Endothelial cell of umbilical vein (primary cell): ENCODE data around the gene WAS. TPM values are rescaled to one million over a fixed set of nuclear protein-coding genes. Genes with fewer than 3 reads are reported as not detected.

ENCODE experiments used
- BruUV-seq: library from RNA; stranded (reverse); fragments of 400-500 nt; replicated peaks from 2 replicates; lab custom pipeline; 2021; lab: Mats Ljungman, UMichigan
- CTCF ChIA-PET: fragments of 300-600, 350-600 bp; sonication (Branson Sonifier 250); formaldehyde crosslinking; loops from one replicate; lab custom pipeline; 2021; ENCODE audit warnings: antibody characterized with exemption, inconsistent platforms; lab: Charles Lee
- POLR2A ChIA-PET: fragments of 300-600, 350-600 bp; sonication (Branson Sonifier 250); formaldehyde crosslinking; loops from one replicate; lab custom pipeline; 2021; ENCODE audit warnings: antibody characterized with exemption, inconsistent platforms; lab: Charles Lee
- DNase-seq: peaks from one replicate; pipeline ENCODE4 v3.0.0-alpha.2; 2011; ENCODE audit warnings: low read depth, low spot score
- FAIRE-seq: peaks from 2 replicates; lab custom pipeline; 2011; peaks lifted over from hg19 to GRCh38; lab: Jason Lieb, UNC
- H2AFZ ChIP-seq: 2 replicates; pipeline ENCODE4 v1.6.0; 2012; ENCODE audit warnings: low read depth, low read length, control low read depth, inconsistent platforms
- H3K27ac ChIP-seq: 2 replicates; pipeline ENCODE4 v1.5.1; 2011; ENCODE audit warnings: low read depth, mild to moderate bottlenecking, control low read depth, low read length, moderate library complexity; ENCODE audit not compliant: insufficient read depth
- H3K27me3 ChIP-seq, 2 experiments: 2 replicates each; pipeline versions ENCODE4 v1.6.0 to v1.6.1; 2011; ENCODE audit warnings: low read length in 2 of 2, mixed read lengths in 1 of 2; ENCODE audit not compliant: control insufficient read depth in 2 of 2, insufficient read depth in 2 of 2
- H3K36me3 ChIP-seq, 2 experiments: 2 replicates in 1 of 2; 3 replicates in 1 of 2; pipeline ENCODE4 v1.5.1; 2011; ENCODE audit warnings: low read length in 2 of 2, mild to moderate bottlenecking in 1 of 2, moderate library complexity in 1 of 2; ENCODE audit not compliant: control insufficient read depth in 2 of 2, insufficient read depth in 2 of 2; ENCODE audit errors: extremely low read depth in 1 of 2
- H3K4me1 ChIP-seq: 3 replicates; pipeline ENCODE4 v1.5.1; 2011; ENCODE audit warnings: mild to moderate bottlenecking, low read length; ENCODE audit not compliant: control insufficient read depth, insufficient read depth; ENCODE audit errors: extremely low read depth
- H3K4me2 ChIP-seq: 2 replicates; pipeline ENCODE4 v1.6.1; 2011; ENCODE audit warnings: low read length, control low read depth, mixed read lengths; ENCODE audit not compliant: insufficient read depth
- H3K4me3 ChIP-seq, 3 experiments: fragments of 200-600 bp in 1 of 3; sonication (generic), shearing (Covaris generic) in 1 of 3; replicated peaks in 1 of 3; 2 replicates each; pipeline ENCODE4 v1.5.1; 2011 to 2016; ENCODE audit warnings: control low read depth in 3 of 3, low read length in 3 of 3, mild to moderate bottlenecking in 2 of 3, inconsistent platforms in 1 of 3, low read depth in 1 of 3, moderate library complexity in 1 of 3; ENCODE audit not compliant: insufficient read depth in 1 of 3
- H3K79me2 ChIP-seq: 2 replicates; pipeline ENCODE4 v1.6.0; 2012; ENCODE audit warnings: low read length, inconsistent platforms; ENCODE audit not compliant: control insufficient read depth, insufficient read depth
- H3K9ac ChIP-seq: replicated peaks from 2 replicates; pipeline ENCODE3; 2011; ENCODE audit warnings: low read length, control low read depth; ENCODE audit not compliant: insufficient read depth; ENCODE audit errors: extremely low read depth
- H3K9me1 ChIP-seq: replicated peaks from 3 replicates; pipeline ENCODE4 v1.6.0; 2011; ENCODE audit warnings: mild to moderate bottlenecking, low read length; ENCODE audit not compliant: control insufficient read depth, insufficient read depth; ENCODE audit errors: extremely low read depth
- H3K9me3 ChIP-seq: replicated peaks from 2 replicates; pipeline ENCODE4 v1.5.1; 2012; ENCODE audit warnings: low read length, inconsistent platforms; ENCODE audit not compliant: control insufficient read depth, insufficient read depth
- H4K20me1 ChIP-seq: replicated peaks from 2 replicates; pipeline ENCODE3; 2011; ENCODE audit warnings: mild to moderate bottlenecking, low read length; ENCODE audit not compliant: control insufficient read depth, insufficient read depth; ENCODE audit errors: extremely low read depth
- EZH2 ChIP-seq: IDR thresholded peaks from 2 replicates; pipeline ENCODE4 v1.6.1; 2012; ENCODE audit warnings: borderline replicate concordance, low read depth, mild to moderate bottlenecking, moderate library complexity, low read length, inconsistent platforms; ENCODE audit not compliant: severe bottlenecking
- FOS ChIP-seq: IDR thresholded peaks from 2 replicates; pipeline ENCODE4 v1.6.1; 2011; ENCODE audit warnings: mild to moderate bottlenecking, low read length, moderate library complexity, borderline replicate concordance; ENCODE audit not compliant: insufficient read depth
- GATA2 ChIP-seq: IDR thresholded peaks from 2 replicates; pipeline ENCODE4 v1.7.0; 2011; ENCODE audit warnings: low read depth, mild to moderate bottlenecking, moderate library complexity, mixed read lengths, low read length; ENCODE audit not compliant: insufficient read length, insufficient read depth
- JUN ChIP-seq: IDR thresholded peaks from 2 replicates; pipeline ENCODE4 v1.6.1; 2011; ENCODE audit warnings: borderline replicate concordance, low read depth; ENCODE audit not compliant: insufficient read length, insufficient read depth
- MAX ChIP-seq: IDR thresholded peaks from 2 replicates; pipeline ENCODE4 v1.6.1; 2011; ENCODE audit not compliant: insufficient read depth, insufficient read length
- MYC ChIP-seq: IDR thresholded peaks from one replicate; pipeline ENCODE4 v1.6.1; 2011; ENCODE audit warnings: mild to moderate bottlenecking, low read depth, low read length
- POLR2A ChIP-seq: IDR thresholded peaks from 2 replicates; pipeline ENCODE4 v1.6.1; 2012; ENCODE audit warnings: low read depth, mild to moderate bottlenecking, control low read depth, low read length
- POLR2AphosphoS5 ChIP-seq: IDR thresholded peaks from 2 replicates; pipeline ENCODE4 v1.6.1; 2012; ENCODE audit warnings: low read depth, mild to moderate bottlenecking, control low read depth, low read length, moderate library complexity; ENCODE audit not compliant: insufficient read depth
- dilution Hi-C: fragments of 300-500 bp; cut with MboI; formaldehyde crosslinking; loops from one replicate; pipeline ENCODE4 v1.15.0; 2019; ENCODE audit warnings: low sequenced_read_pairs; ENCODE audit not compliant: extremely low pct_ligation_motif_present
- intact Hi-C: fragments of 100-400 bp; cut with micrococcal nuclease; formaldehyde crosslinking; loops from one replicate; pipeline ENCODE4 v1.10.0; 2022
- polyA plus RNA-seq, 4 experiments: library from polyadenylated mRNA; depleted of rRNA in 3 of 4; stranded (reverse) in 3 of 4; unstranded in 1 of 4; fragments of >200 nt; gene quantifications; 2 replicates each; pipeline versions ENCODE4 v1.2.1 to v1.2.3, GENCODE V29; 2011 to 2012; ENCODE audit warnings: missing spikeins in 1 of 4
- total RNA-seq: library from RNA; stranded (reverse); gene quantifications from 2 replicates; pipeline ENCODE4 v1.2.3, GENCODE V29; 2021
- TF ChIP-seq, protein P1 (sequence below), 2 donors: IDR thresholded peaks; 1 replicate in 1 of 2; 2 replicates in 1 of 2; pipeline ENCODE4 v1.5.1; 2011; ENCODE audit warnings: low read length in 2 of 2, mild to moderate bottlenecking in 2 of 2, moderate library complexity in 2 of 2, control low read depth in 1 of 2, inconsistent platforms in 1 of 2, low read depth in 1 of 2; ENCODE audit not compliant: insufficient read depth in 1 of 2; ENCODE audit errors: extremely low read depth in 1 of 2

The WAS gene
- total and polyA plus RNA-seq, 2 donors (not counting 3 experiments of a cell fraction or from before 2014, with no cell fraction given), result 0.73 TPM; not detected in 1

GRCh38 chrX:48711162-48711928 is 27.7 kb downstream of the WAS start:
- no peaks in the 10 kb centered on the region for H3K36me3 ChIP-seq
- H3K4me1 ChIP-seq, result no peaks in the 10 kb centered on the region
- CTCF ChIA-PET, result interaction anchor here (0.9 kb wide), 1 partner anchor 35 kb away, joined by 3 read pairs; no protein-coding TSS in a partner anchor
- H3K9me3 ChIP-seq, result no peaks in the 10 kb centered on the region
- no peak overlapping the region for H2AFZ ChIP-seq
- H3K79me2 ChIP-seq, result no peaks in the 10 kb centered on the region
- H3K4me2 ChIP-seq, result no peak overlapping the region
- POLR2A ChIA-PET, result no interaction called here
- H3K9me1 ChIP-seq, result no peaks in the 10 kb centered on the region
- H3K4me3 ChIP-seq, result no peak overlapping the region
- DNase-seq (no peak), FAIRE-seq (no peak)
- no peak overlapping the region for H3K27ac ChIP-seq
- TF ChIP-seq MYC, result no peak
- TF ChIP-seq POLR2A, result no peak
- no peak for TF ChIP-seq POLR2AphosphoS5
- TF ChIP-seq JUN, result no peak
- TF ChIP-seq FOS, result no peak
- no peak for TF ChIP-seq EZH2
- no peak for TF ChIP-seq GATA2
- TF ChIP-seq, protein P1, sequence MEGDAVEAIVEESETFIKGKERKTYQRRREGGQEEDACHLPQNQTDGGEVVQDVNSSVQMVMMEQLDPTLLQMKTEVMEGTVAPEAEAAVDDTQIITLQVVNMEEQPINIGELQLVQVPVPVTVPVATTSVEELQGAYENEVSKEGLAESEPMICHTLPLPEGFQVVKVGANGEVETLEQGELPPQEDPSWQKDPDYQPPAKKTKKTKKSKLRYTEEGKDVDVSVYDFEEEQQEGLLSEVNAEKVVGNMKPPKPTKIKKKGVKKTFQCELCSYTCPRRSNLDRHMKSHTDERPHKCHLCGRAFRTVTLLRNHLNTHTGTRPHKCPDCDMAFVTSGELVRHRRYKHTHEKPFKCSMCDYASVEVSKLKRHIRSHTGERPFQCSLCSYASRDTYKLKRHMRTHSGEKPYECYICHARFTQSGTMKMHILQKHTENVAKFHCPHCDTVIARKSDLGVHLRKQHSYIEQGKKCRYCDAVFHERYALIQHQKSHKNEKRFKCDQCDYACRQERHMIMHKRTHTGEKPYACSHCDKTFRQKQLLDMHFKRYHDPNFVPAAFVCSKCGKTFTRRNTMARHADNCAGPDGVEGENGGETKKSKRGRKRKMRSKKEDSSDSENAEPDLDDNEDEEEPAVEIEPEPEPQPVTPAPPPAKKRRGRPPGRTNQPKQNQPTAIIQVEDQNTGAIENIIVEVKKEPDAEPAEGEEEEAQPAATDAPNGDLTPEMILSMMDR (IDR thresholded peaks at IDR 0.05; ENCODE audit: extremely low read depth in 1 of 2, insufficient read depth in 1 of 2, low read depth in 1 of 2, low read length in 2 of 2), result no peak
- TF ChIP-seq MAX, result no peak
- no peak overlapping the region for H3K9ac ChIP-seq
- intact Hi-C loops (no loop called here), dilution Hi-C loops (no loop called here)
- no TSS peak for BruUV-seq
- H3K27me3 ChIP-seq, result peaks cover 0 to 7% of the 10 kb centered on the region in 2 experiments
- H4K20me1 ChIP-seq, result no peaks in the 10 kb centered on the region
